Body of pancreas (tissue), 4 donors: ENCODE results near the gene CDK18. TPM values are rescaled to one million over a fixed set of nuclear protein-coding genes. Genes with fewer than 3 reads are reported as not detected.

Experiments used
- ATAC-seq: fragments of 150-250 bp; one replicate; pipeline ENCODE4 v1.9.1; 2016
- DNase-seq, 4 donors: peaks; one replicate each; pipeline ENCODE4 v3.0.0-alpha.2; 2019
- H3K27ac ChIP-seq, 4 donors: fragments of 200-600 bp; sonication (generic); 1 replicate in 3 of 4; 2 replicates in 1 of 4; pipeline versions ENCODE4 v1.5.1 to v1.6.1; 2016 to 2019; ENCODE audit warnings: mild to moderate bottlenecking in 1 of 4, mixed read lengths in 1 of 4, moderate library complexity in 1 of 4
- H3K27me3 ChIP-seq, 2 donors: fragments of 200-600 bp; sonication (generic); one replicate each; pipeline ENCODE4 v1.6.0; 2016; ENCODE audit warnings: mild to moderate bottlenecking in 1 of 2
- H3K36me3 ChIP-seq, 2 donors: fragments of 200-600 bp; sonication (generic); replicated peaks in 1 of 2; 2 replicates each; pipeline ENCODE4 v1.5.1; 2016; ENCODE audit warnings: low read depth in 2 of 2; ENCODE audit not compliant: insufficient read depth in 1 of 2
- H3K4me1 ChIP-seq: fragments of 200-600 bp; sonication (generic); one replicate; pipeline ENCODE4 v1.6.0; 2016
- H3K4me3 ChIP-seq, 2 donors: fragments of 200-600 bp; sonication (generic); 1 replicate in 1 of 2; 2 replicates in 1 of 2; pipeline ENCODE4 v1.5.1; 2016 to 2019
- H3K9me3 ChIP-seq, 3 donors: fragments of 200-600 bp; sonication (generic); 1 replicate in 2 of 3; 2 replicates in 1 of 3; pipeline ENCODE4 v1.5.1; 2016
- CTCF ChIP-seq, 7 experiments: fragments of 450-650 bp in 4 of 7; fragments of 200-600 bp in 3 of 7; sonication (generic) in 3 of 7; IDR thresholded peaks; one replicate each; pipeline ENCODE4 v1.5.1; 2016 to 2019; ENCODE audit warnings: antibody characterized with exemption in 7 of 7
- POLR2A ChIP-seq, 3 donors: fragments of 450-650 bp; IDR thresholded peaks; one replicate each; pipeline ENCODE4 v1.6.1; 2016; ENCODE audit warnings: antibody characterized with exemption in 3 of 3, mild to moderate bottlenecking in 2 of 3
- WGBS, 2 donors: methylation state at CpG; one replicate each; pipeline ENCODE4 v1.1.5; 2017; 5-methylcytosine and 5-hydroxymethylcytosine counted together
- intact Hi-C: fragments of 100-400 bp; cut with DNase I; formaldehyde crosslinking; loops from one replicate; pipeline ENCODE4 v1.15.1; 2023
- total RNA-seq, 2 donors: library from RNA; depleted of rRNA; stranded (reverse); fragments of >200 nt; gene quantifications; one replicate each; pipeline ENCODE4 v1.1.0, GENCODE V29; 2016

Gene CDK18
- total RNA-seq, 2 donors from 2014 or later, result 28.0 to 28.7 TPM

DNA sequence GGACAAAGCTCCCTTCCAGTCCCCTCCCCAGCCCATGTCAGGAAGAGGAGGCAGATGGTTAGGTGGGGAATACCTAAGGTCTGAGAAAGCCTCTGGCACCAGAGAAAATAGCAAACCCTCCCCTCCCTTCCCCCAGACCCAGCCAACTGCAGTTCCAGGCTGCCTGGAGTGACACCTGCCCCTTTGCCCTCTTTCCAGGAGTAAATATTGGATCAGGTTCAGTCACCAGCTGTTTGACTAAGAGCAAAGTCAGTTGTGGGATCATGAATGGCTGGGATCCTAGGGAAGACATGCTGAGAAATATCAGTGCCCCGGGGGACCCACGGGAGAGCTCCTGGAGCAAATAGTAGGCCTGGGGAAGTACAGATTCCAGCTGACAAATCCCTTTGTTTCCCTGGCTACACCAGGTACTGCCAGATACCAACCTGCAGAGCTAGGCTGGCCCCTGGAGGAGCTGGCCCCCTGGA is 12.2 kb upstream of the CDK18 start:
- Histone ChIP-seq H3K9me3 (no peaks in the 10 kb centered on the region), H3K36me3 (no peaks in the 10 kb centered on the region), H3K4me3 (no peak overlapping the region), H3K27ac (peak overlapping the region in 3 of 4 donors; percentile 7 to 51 (median 14)), H3K4me1 (peaks cover 30% of the 10 kb centered on the region), H3K27me3 (no peaks in the 10 kb centered on the region)
- TF ChIP-seq CTCF (IDR thresholded peaks at IDR 0.05), result no peak
- no peak for TF ChIP-seq POLR2A (IDR thresholded peaks at IDR 0.05)
- intact Hi-C loops, result loop anchor here (5.0 kb wide), 1 partner anchor 35 kb away; no protein-coding TSS in a partner anchor
- no peak for ATAC-seq
- WGBS, 2 donors, result 52% methylated on average over 2 of the region's 2 CpGs; no CpG with 5 or more reads in 1 of the 2 donors
- peak in 2 of 4 donors; percentile 15 to 36 for DNase-seq

DNA sequence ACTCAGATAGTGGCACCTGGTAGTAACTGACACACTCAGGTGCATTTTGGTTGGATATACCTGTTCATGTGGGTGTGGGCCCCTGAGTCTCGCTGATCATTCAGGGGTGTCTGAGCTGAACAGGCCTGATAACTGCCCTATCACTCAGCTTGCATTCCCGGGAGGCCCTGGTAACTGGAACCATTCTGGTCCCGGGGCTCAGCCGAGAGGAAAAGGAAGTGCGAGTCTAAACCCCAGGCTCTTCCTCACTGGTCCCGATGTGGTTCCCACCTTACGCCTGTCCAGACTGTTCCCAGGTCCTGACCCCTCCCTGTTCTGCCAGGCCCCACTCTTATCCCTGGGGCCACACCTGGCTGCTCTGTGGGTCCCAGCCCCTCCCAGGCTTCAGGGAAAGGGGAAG is 11.7 kb upstream of the CDK18 start:
- Histone ChIP-seq H3K36me3 (no peaks in the 10 kb centered on the region), H3K27me3 (no peaks in the 10 kb centered on the region), H3K9me3 (no peaks in the 10 kb centered on the region), H3K4me1 (peaks cover 30% of the 10 kb centered on the region), H3K4me3 (no peak overlapping the region), H3K27ac (peak overlapping the region in 3 of 4 donors; percentile 7 to 51 (median 14))
- WGBS, 2 donors, result 45 to 53% methylated on average over 4 to 7 of the region's 7 CpGs
- no peak for DNase-seq
- intact Hi-C loops, result loop anchor here (5.0 kb wide), 1 partner anchor 35 kb away; no protein-coding TSS in a partner anchor
- TF ChIP-seq POLR2A (IDR thresholded peaks at IDR 0.05) (no peak), CTCF (IDR thresholded peaks at IDR 0.05) (no peak)
- no peak for ATAC-seq

DNA sequence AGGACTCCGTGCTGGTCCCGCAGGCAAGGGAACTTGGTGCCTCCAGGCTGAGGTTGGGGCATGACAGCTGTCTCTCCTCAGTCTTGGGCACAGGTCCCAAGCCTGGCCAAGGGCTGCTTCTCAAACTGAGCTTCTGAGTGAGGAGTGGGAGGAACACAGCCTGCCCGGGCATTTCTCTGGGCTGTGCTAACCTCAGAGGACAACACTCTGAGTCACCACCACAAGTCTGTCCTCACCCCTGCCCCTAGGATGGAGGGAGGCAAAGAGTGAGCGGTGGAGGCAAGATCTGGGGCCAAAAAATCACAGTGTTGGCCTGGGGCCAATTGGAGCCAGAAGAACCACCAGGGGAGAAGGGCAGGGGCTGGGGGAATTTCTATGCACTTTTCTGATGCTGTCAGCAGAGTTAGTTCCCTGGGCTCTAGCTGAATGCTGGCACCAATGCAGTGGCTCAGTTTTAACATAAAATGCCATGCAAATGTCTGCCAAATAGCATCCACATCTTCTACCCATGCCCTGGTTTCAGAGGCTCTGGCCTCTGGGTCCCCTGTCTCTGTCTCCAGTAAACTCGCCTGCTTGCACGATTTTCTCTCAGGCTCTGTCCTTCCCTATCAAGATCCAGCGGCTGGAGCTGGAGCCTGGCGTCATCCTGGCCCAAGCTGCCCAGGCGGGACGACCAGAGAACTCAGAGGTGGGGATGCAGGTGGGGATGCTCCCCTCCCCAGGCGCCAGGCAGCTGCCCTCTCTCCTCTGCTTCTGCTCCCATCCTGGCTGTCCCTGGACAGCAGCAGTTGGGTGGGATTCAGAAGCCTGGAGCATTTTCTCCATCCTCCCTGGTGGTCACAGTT is 11.0 kb upstream of the CDK18 start:
- ATAC-seq (peak; percentile 59), DNase-seq (peak; percentile 36 to 45 (median 40))
- Histone ChIP-seq H3K36me3 (no peaks in the 10 kb centered on the region), H3K4me1 (peaks cover 30% of the 10 kb centered on the region), H3K9me3 (no peaks in the 10 kb centered on the region), H3K4me3 (no peak overlapping the region), H3K27ac (peak overlapping the region in 3 of 4 donors; percentile 7 to 51 (median 14)), H3K27me3 (no peaks in the 10 kb centered on the region)
- 53 to 61% methylated on average over 11 of the region's 11 CpGs for WGBS, 2 donors
- TF ChIP-seq CTCF (IDR thresholded peaks at IDR 0.05), result no peak
- no peak for TF ChIP-seq POLR2A (IDR thresholded peaks at IDR 0.05)
- intact Hi-C loops, result loop anchor here (5.0 kb wide), 1 partner anchor 34 kb away; no protein-coding TSS in a partner anchor

GRCh38 chr1:205494115-205494514 is 10.4 kb upstream of the CDK18 start:
- Histone ChIP-seq H3K4me1 (peaks cover 30% of the 10 kb centered on the region), H3K4me3 (no peak overlapping the region), H3K27ac (no peak overlapping the region), H3K27me3 (no peaks in the 10 kb centered on the region), H3K36me3 (no peaks in the 10 kb centered on the region), H3K9me3 (no peaks in the 10 kb centered on the region)
- TF ChIP-seq POLR2A (IDR thresholded peaks at IDR 0.05), result no peak
- TF ChIP-seq CTCF (IDR thresholded peaks at IDR 0.05), result no peak
- intact Hi-C loops, result loop anchor here (5.0 kb wide), 1 partner anchor 33 kb away; no protein-coding TSS in a partner anchor
- 86 to 93% methylated on average over 4 of the region's 4 CpGs for WGBS, 2 donors
- DNase-seq (no peak), ATAC-seq (no peak)
